GM12892 (cell line): ENCODE measurements around the gene TMEM186.

Experiments
- POLR2A ChIP-seq: IDR thresholded peaks from 2 replicates; pipeline ENCODE4 v1.6.1; 2011; ENCODE audit warnings: low read depth, low read length, control low read depth
- TAF1 ChIP-seq: IDR thresholded peaks from 2 replicates; pipeline ENCODE4 v1.6.1; 2011; ENCODE audit warnings: low read depth, mild to moderate bottlenecking, control low read depth, low read length, borderline replicate concordance

DNA sequence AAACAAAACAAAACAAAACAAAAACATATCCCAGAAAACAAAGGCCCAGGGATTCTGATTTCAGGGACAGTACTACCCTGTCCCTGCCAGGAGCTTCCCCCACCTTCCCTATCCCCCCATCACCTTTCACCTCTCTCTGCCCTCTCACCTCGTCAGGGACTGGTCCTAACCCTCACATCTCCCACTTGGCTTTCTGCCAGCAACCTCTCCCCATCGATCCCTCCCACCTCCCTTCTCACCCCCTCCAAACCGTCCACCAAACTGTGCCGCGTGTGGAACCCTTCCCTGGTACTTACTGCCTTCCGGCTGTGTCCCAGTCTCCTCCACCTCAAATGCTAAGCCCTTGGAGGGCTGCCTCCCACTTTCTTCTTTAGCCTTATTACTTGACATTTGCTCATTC lies 36.4 kb downstream of the TMEM186 start:
- TF ChIP-seq POLR2A (no peak), TAF1 (no peak)
